Measurements from ENCODE around the gene PSAP.

The PSAP gene

GRCh38 chr10:71796749-71797405 lies 54.2 kb downstream of the PSAP start:
- Histone ChIP-seq H3K9ac (ENCODE audit: low read length) (no peak overlapping the region), H3K9me3 (ENCODE audit: insufficient read depth, low read length) (no peaks in the 10 kb centered on the region), H3K27me3 (ENCODE audit: low read length) (no peaks in the 10 kb centered on the region), H3K4me3 (ENCODE audit: insufficient read depth, low read length, poor library complexity, severe bottlenecking) (no peak overlapping the region), H3K4me2 (ENCODE audit: low read depth, low read length, poor library complexity, severe bottlenecking) (no peak overlapping the region), H4K20me1 (ENCODE audit: low read depth, low read length) (no peaks in the 10 kb centered on the region), H3F3A (ENCODE audit: insufficient read depth) (no peaks in the 10 kb centered on the region), H3K27ac (ENCODE audit: low read depth, low read length) (no peak overlapping the region), H3K36me3 (ENCODE audit: low read length) (no peaks in the 10 kb centered on the region), H3K9me2 (replicated peaks; ENCODE audit: insufficient read depth, low read length) (no peaks in the 10 kb centered on the region), H3K79me2 (ENCODE audit: insufficient read depth, low read length) (no peaks in the 10 kb centered on the region), H2AFZ (ENCODE audit: low read depth, low read length, severe bottlenecking) (no peak overlapping the region)
- TF ChIP-seq CTCF (IDR thresholded peaks at IDR 0.05; ENCODE audit: insufficient read depth, low read length, poor library complexity, severe bottlenecking) = no peak
- no peak for TF ChIP-seq EZH2phosphoT487 (conservative IDR thresholded peaks at IDR 0.05; ENCODE audit: low read length)

GRCh38 chr10:71795248-71795647 lies 55.8 kb downstream of the PSAP start:
- no peak overlapping the region for H2AFZ ChIP-seq (ENCODE audit: low read depth, low read length, severe bottlenecking)
- H3K4me3 ChIP-seq (ENCODE audit: insufficient read depth, low read length, poor library complexity, severe bottlenecking) = no peak overlapping the region
- H3F3A ChIP-seq (ENCODE audit: insufficient read depth) = no peaks in the 10 kb centered on the region
- no peak overlapping the region for H3K4me2 ChIP-seq (ENCODE audit: low read depth, low read length, poor library complexity, severe bottlenecking)
- H3K36me3 ChIP-seq (ENCODE audit: low read length) = no peaks in the 10 kb centered on the region
- H3K9ac ChIP-seq (ENCODE audit: low read length) = no peak overlapping the region
- H3K9me2 ChIP-seq (replicated peaks; ENCODE audit: insufficient read depth, low read length) = no peaks in the 10 kb centered on the region
- no peaks in the 10 kb centered on the region for H3K79me2 ChIP-seq (ENCODE audit: insufficient read depth, low read length)
- H4K20me1 ChIP-seq (ENCODE audit: low read depth, low read length) = no peaks in the 10 kb centered on the region
- TF ChIP-seq CTCF (IDR thresholded peaks at IDR 0.05; ENCODE audit: insufficient read depth, low read length, poor library complexity, severe bottlenecking) = no peak
- TF ChIP-seq EZH2phosphoT487 (conservative IDR thresholded peaks at IDR 0.05; ENCODE audit: low read length) = no peak
- H3K27me3 ChIP-seq (ENCODE audit: low read length) = no peaks in the 10 kb centered on the region
- no peaks in the 10 kb centered on the region for H3K9me3 ChIP-seq (ENCODE audit: insufficient read depth, low read length)
- no peak overlapping the region for H3K27ac ChIP-seq (ENCODE audit: low read depth, low read length)

GRCh38 chr10:71790749-71791440 lies 60.2 kb downstream of the PSAP start:
- H3K27ac ChIP-seq (ENCODE audit: low read depth, low read length) = no peak overlapping the region
- no peaks in the 10 kb centered on the region for H3F3A ChIP-seq (ENCODE audit: insufficient read depth)
- H3K9me2 ChIP-seq (replicated peaks; ENCODE audit: insufficient read depth, low read length) = no peaks in the 10 kb centered on the region
- H3K4me2 ChIP-seq (ENCODE audit: low read depth, low read length, poor library complexity, severe bottlenecking) = no peak overlapping the region
- H3K9me3 ChIP-seq (ENCODE audit: insufficient read depth, low read length) = no peaks in the 10 kb centered on the region
- no peak overlapping the region for H3K4me3 ChIP-seq (ENCODE audit: insufficient read depth, low read length, poor library complexity, severe bottlenecking)
- no peaks in the 10 kb centered on the region for H3K79me2 ChIP-seq (ENCODE audit: insufficient read depth, low read length)
- TF ChIP-seq EZH2phosphoT487 (conservative IDR thresholded peaks at IDR 0.05; ENCODE audit: low read length) (no peak), CTCF (IDR thresholded peaks at IDR 0.05; ENCODE audit: insufficient read depth, low read length, poor library complexity, severe bottlenecking) (no peak)
- no peaks in the 10 kb centered on the region for H3K36me3 ChIP-seq (ENCODE audit: low read length)
- H3K27me3 ChIP-seq (ENCODE audit: low read length) = no peaks in the 10 kb centered on the region
- H4K20me1 ChIP-seq (ENCODE audit: low read depth, low read length) = no peaks in the 10 kb centered on the region
- no peak overlapping the region for H2AFZ ChIP-seq (ENCODE audit: low read depth, low read length, severe bottlenecking)
- no peak overlapping the region for H3K9ac ChIP-seq (ENCODE audit: low read length)

Data from SU-DHL-6 (cell line).